H1 (cell line): Measurements from ENCODE around the gene ZNF273. TPM values are rescaled to one million over a fixed set of nuclear protein-coding genes. Genes with fewer than 3 reads are reported as not detected.

ENCODE experiments used
- CTCF ChIA-PET: fragments of 300-600 bp; sonication (Branson Sonifier 250); formaldehyde crosslinking; loops from one replicate; lab custom pipeline; 2021; ENCODE audit not compliant: partially characterized antibody; lab: Charles Lee
- POLR2A ChIA-PET: fragments of 300-600 bp; sonication (Branson Sonifier 250); formaldehyde crosslinking; loops from one replicate; lab custom pipeline; 2021; ENCODE audit warnings: inconsistent platforms; ENCODE audit not compliant: partially characterized antibody; lab: Charles Lee
- DNase-seq, 2 experiments: peaks; one replicate each; pipeline versions ENCODE4 v3.0.0 to v3.0.0-alpha.2; 2010 to 2022; ENCODE audit warnings: low spot score in 2 of 2, low read depth in 1 of 2, mixed read lengths in 1 of 2
- FAIRE-seq: peaks from 2 replicates; lab custom pipeline; 2011; peaks lifted over from hg19 to GRCh38; lab: Jason Lieb, UNC
- H2AFZ ChIP-seq: 2 replicates; pipeline ENCODE4 v1.8.1; 2012; ENCODE audit warnings: low read length, inconsistent platforms
- H2AK5ac ChIP-seq: 2 replicates; pipeline ENCODE4 v1.6.1; 2013; ENCODE audit warnings: low read depth, low read length
- H2BK120ac ChIP-seq: replicated peaks from 2 replicates; pipeline ENCODE3; 2013; ENCODE audit warnings: low read depth, low read length, inconsistent platforms
- H2BK12ac ChIP-seq: 2 replicates; pipeline ENCODE4 v1.6.1; 2013; ENCODE audit warnings: low read depth, low read length
- H2BK15ac ChIP-seq: 2 replicates; pipeline ENCODE4 v1.6.1; 2013; ENCODE audit warnings: low read length
- H2BK20ac ChIP-seq: 2 replicates; pipeline ENCODE4 v1.6.1; 2013; ENCODE audit warnings: low read length
- H2BK5ac ChIP-seq: 2 replicates; pipeline ENCODE4 v1.6.1; 2013; ENCODE audit warnings: low read depth, low read length
- H3K14ac ChIP-seq: 2 replicates; pipeline ENCODE4 v1.6.1; 2013; ENCODE audit warnings: inconsistent platforms; ENCODE audit not compliant: insufficient read length
- H3K18ac ChIP-seq: 2 replicates; pipeline ENCODE4 v1.6.1; 2013; ENCODE audit warnings: low read length; ENCODE audit errors: extremely low read depth
- H3K23ac ChIP-seq: 2 replicates; pipeline ENCODE4 v1.6.1; 2013; ENCODE audit warnings: inconsistent platforms; ENCODE audit not compliant: insufficient read length
- H3K23me2 ChIP-seq: 2 replicates; pipeline ENCODE4 v1.6.1; 2013; ENCODE audit warnings: low read depth, low read length
- H3K27ac ChIP-seq: 2 replicates; pipeline ENCODE4 v1.6.1; 2011; ENCODE audit warnings: low read depth, low read length, inconsistent platforms
- H3K27me3 ChIP-seq, 4 experiments: replicated peaks in 1 of 4; 1 replicate in 1 of 4; 2 replicates in 3 of 4; pipeline versions ENCODE4 v1.6.1 to v1.8.1; 2011 to 2013; ENCODE audit warnings: low read length in 3 of 4, mild to moderate bottlenecking in 3 of 4, inconsistent platforms in 2 of 4, mixed read lengths in 2 of 4, moderate library complexity in 1 of 4; ENCODE audit not compliant: control insufficient read depth in 3 of 4, insufficient read depth in 3 of 4; ENCODE audit errors: extremely low read depth in 1 of 4
- H3K36me3 ChIP-seq, 4 experiments: 2 replicates each; pipeline versions ENCODE4 v1.6.1 to v1.8.1; 2011 to 2013; ENCODE audit warnings: mild to moderate bottlenecking in 4 of 4, low read length in 3 of 4, moderate library complexity in 2 of 4, control low read depth in 1 of 4, inconsistent platforms in 1 of 4; ENCODE audit not compliant: insufficient read depth in 4 of 4, control insufficient read depth in 2 of 4
- H3K4ac ChIP-seq: replicated peaks from 2 replicates; pipeline ENCODE3; 2013; ENCODE audit warnings: low read length, low read depth, mixed read lengths, inconsistent platforms; ENCODE audit not compliant: insufficient read length
- H3K4me1 ChIP-seq, 4 experiments: replicated peaks in 1 of 4; 1 replicate in 1 of 4; 2 replicates in 3 of 4; pipeline versions ENCODE4 v1.6.1 to v1.8.1; 2011 to 2013; ENCODE audit warnings: low read length in 3 of 4, inconsistent platforms in 2 of 4, mixed read lengths in 1 of 4; ENCODE audit not compliant: insufficient read depth in 4 of 4, control insufficient read depth in 3 of 4
- H3K4me2 ChIP-seq, 2 experiments: 2 replicates each; pipeline versions ENCODE4 v1.6.1 to v1.8.1; 2011 to 2013; ENCODE audit warnings: low read depth in 2 of 2, low read length in 2 of 2, control low read depth in 1 of 2, inconsistent platforms in 1 of 2, mild to moderate bottlenecking in 1 of 2; ENCODE audit not compliant: insufficient read depth in 1 of 2
- H3K4me3 ChIP-seq, 4 experiments: fragments of 200-600, 300-600 bp in 1 of 4; sonication (generic), shearing (Covaris generic), sonication (Bioruptor Twin) in 1 of 4; 2 replicates each; pipeline versions ENCODE4 v1.5.1 to v1.8.1; 2011 to 2016; ENCODE audit warnings: low read length in 4 of 4, low read depth in 3 of 4, control low read depth in 2 of 4, inconsistent platforms in 2 of 4, mild to moderate bottlenecking in 2 of 4, mixed read lengths in 1 of 4, moderate library complexity in 1 of 4; ENCODE audit not compliant: insufficient read depth in 2 of 4; ENCODE audit errors: extremely low read depth in 1 of 4
- H3K56ac ChIP-seq: replicated peaks from 2 replicates; pipeline ENCODE3; 2013; ENCODE audit warnings: low read depth, mild to moderate bottlenecking, mixed read lengths, low read length, inconsistent platforms; ENCODE audit not compliant: insufficient read length
- H3K79me1 ChIP-seq: 2 replicates; pipeline ENCODE4 v1.6.1; 2013; ENCODE audit warnings: low read depth, low read length, control low read depth
- H3K79me2 ChIP-seq, 2 experiments: 2 replicates each; pipeline versions ENCODE4 v1.6.1 to v1.8.1; 2012 to 2013; ENCODE audit warnings: low read length in 2 of 2, mild to moderate bottlenecking in 2 of 2, inconsistent platforms in 1 of 2; ENCODE audit not compliant: insufficient read depth in 2 of 2, control insufficient read depth in 1 of 2
- H3K9ac ChIP-seq, 4 experiments: replicated peaks in 1 of 4; 1 replicate in 1 of 4; 2 replicates in 3 of 4; pipeline versions ENCODE4 v1.6.1 to v1.8.1; 2011 to 2013; ENCODE audit warnings: low read depth in 3 of 4, low read length in 3 of 4, control low read depth in 2 of 4, mild to moderate bottlenecking in 2 of 4, moderate library complexity in 2 of 4, inconsistent platforms in 1 of 4; ENCODE audit errors: extremely low read depth in 1 of 4
- H3K9me3 ChIP-seq, 2 experiments: 2 replicates each; pipeline versions ENCODE4 v1.6.1 to v1.8.1; 2012 to 2013; ENCODE audit warnings: mild to moderate bottlenecking in 2 of 2, moderate library complexity in 2 of 2, control low read depth in 1 of 2, inconsistent platforms in 1 of 2, low read depth in 1 of 2, low read length in 1 of 2, mixed read lengths in 1 of 2; ENCODE audit not compliant: insufficient read depth in 2 of 2
- H4K20me1 ChIP-seq, 2 experiments: replicated peaks in 1 of 2; 2 replicates each; pipeline versions ENCODE3 to v1.8.1; 2011 to 2013; ENCODE audit warnings: inconsistent platforms in 2 of 2, low read length in 2 of 2, mild to moderate bottlenecking in 1 of 2; ENCODE audit not compliant: insufficient read depth in 2 of 2, control insufficient read depth in 1 of 2
- H4K5ac ChIP-seq: 2 replicates; pipeline ENCODE4 v1.6.1; 2013; ENCODE audit warnings: low read length, low read depth, mixed read lengths, inconsistent platforms; ENCODE audit not compliant: insufficient read length
- H4K8ac ChIP-seq: 2 replicates; pipeline ENCODE4 v1.8.0; 2013; ENCODE audit warnings: mild to moderate bottlenecking, moderate library complexity, low read length, inconsistent platforms; ENCODE audit not compliant: insufficient read depth; ENCODE audit errors: extremely low read depth
- H4K91ac ChIP-seq: replicated peaks from 2 replicates; pipeline ENCODE3; 2013; ENCODE audit warnings: low read length, mixed read lengths, inconsistent platforms; ENCODE audit not compliant: insufficient read length
- EP300 ChIP-seq, 2 experiments: IDR thresholded peaks; 1 replicate in 1 of 2; 2 replicates in 1 of 2; pipeline ENCODE4 v1.6.1; 2011 to 2012; ENCODE audit warnings: low read depth in 2 of 2, low read length in 2 of 2, mild to moderate bottlenecking in 2 of 2, borderline replicate concordance in 1 of 2, inconsistent platforms in 1 of 2, moderate library complexity in 1 of 2
- ZNF274 ChIP-seq: IDR thresholded peaks from 2 replicates; pipeline ENCODE4 v1.7.0; 2012; ENCODE audit warnings: low read length, borderline replicate concordance; ENCODE audit errors: extremely low read depth
- WGBS, 2 experiments: shearing (Covaris generic) in 1 of 2; methylation state at CpG; one replicate each; pipeline versions ENCODE4 v1.1.6 to v1.1.7; 2013 to 2015; ENCODE audit warnings: low lambda C conversion rate in 2 of 2, mixed read lengths in 2 of 2, inconsistent platforms in 1 of 2, low coverage in 1 of 2, missing lambda C conversion rate in 1 of 2; ENCODE audit not compliant: insufficient replicate concordance in 2 of 2, insufficient coverage in 1 of 2, insufficient read length in 1 of 2; ENCODE audit errors: extremely low coverage in 1 of 2, missing lambda C conversion rate in 1 of 2; 5-methylcytosine and 5-hydroxymethylcytosine counted together
- polyA plus RNA-seq, 7 experiments: library from polyadenylated mRNA; depleted of rRNA in 3 of 7; stranded (reverse) in 5 of 7; unstranded in 2 of 7; fragments of >200 nt in 5 of 7; fragments of 200-250 nt in 2 of 7; gene quantifications; 1 replicate in 5 of 7; 2 replicates in 1 of 7; 4 replicates in 1 of 7; pipeline versions ENCODE4 v1.2.1 to v1.2.3, GENCODE V29; 2011 to 2013; ENCODE audit warnings: missing spikeins in 2 of 7, mixed read lengths in 2 of 7
- total RNA-seq: library from RNA; stranded (reverse); fragmentation: NEBNext Ultra II Directional; extraction: Animal tissue kit (Norgen Biotek cat#: 25700); gene quantifications from 2 replicates; pipeline ENCODE4 v1.2.1, GENCODE V29; 2021

The ZNF273 gene
- total and polyA plus RNA-seq, 2 of the 8 experiments (the other 6 are each of a cell fraction or from before 2014, with no cell fraction given): 6.2 to 23.2 TPM

DNA sequence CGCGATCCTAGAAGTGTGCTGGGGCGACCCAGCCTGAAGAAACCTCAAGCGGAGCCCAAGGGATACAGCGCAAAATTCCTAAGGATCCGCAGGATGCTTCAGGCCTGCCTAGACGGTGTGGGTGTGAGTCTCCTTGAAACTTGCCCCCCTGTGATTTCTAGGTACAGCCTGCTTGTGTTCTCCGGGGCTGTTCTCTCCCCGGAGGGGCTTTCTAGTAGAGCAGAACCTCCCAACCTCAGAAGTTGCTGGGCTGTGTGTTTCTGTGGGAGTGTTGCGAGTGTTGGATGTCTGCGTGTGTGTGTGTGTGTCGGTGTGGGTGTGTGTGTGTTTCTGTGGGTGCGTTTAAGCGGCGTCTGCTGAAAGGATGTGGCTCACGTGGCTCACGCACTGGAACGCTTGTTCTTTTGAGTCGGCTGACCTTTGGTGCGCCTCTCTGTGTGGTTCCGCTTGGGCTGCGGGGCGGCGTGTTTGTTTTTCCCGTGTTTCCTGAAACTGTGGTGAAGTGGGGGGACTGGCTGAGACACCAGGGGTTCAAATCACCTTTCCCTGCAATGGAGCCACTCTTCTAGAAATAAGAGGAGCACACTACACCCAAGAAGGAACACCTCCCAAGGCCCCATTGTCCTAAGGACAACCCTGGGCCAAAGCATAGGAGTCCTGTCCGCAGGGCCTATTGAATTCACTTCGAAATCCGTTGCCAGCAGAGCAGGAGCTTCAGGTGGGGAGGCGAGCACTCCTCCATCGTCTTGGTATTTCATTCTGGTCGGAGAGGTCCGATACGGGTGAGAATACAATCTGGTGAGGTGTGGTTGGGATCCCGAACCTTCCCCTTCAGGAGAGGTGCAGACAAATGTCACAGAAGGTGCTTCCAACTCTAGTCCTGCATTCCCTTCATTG is 25.1 kb upstream of the ZNF273 start:
- Histone ChIP-seq H3K9me3 (peaks cover 0 to 30% of the 10 kb centered on the region in 2 experiments; a peak in 1 of 4 replicates), H3K18ac (no peak overlapping the region), H3K27me3 (peaks cover 0 to 7% (median 6%) of the 10 kb centered on the region in 4 experiments; a peak in 5 of 7 replicates), H3K79me1 (no peaks in the 10 kb centered on the region), H3K4me3 (peak overlapping the region in 3 of 4 experiments; percentile 25 to 48 (median 32); a peak in 6 of 8 replicates), H3K23me2 (peaks cover 3% of the 10 kb centered on the region; the same call in 1 of the 2 replicates), H3K36me3 (no peaks in the 10 kb centered on the region), H2BK5ac (no peak overlapping the region), H4K91ac (no peak overlapping the region), H2AFZ (peak overlapping the region; percentile 85; the same call in 1 of the 2 replicates), H4K20me1 (no peaks in the 10 kb centered on the region), H2AK5ac (no peak overlapping the region), H3K79me2 (no peaks in the 10 kb centered on the region), H4K5ac (no peak overlapping the region), H2BK120ac (no peak overlapping the region), H3K4ac (no peak overlapping the region), H2BK15ac (no peak overlapping the region), H3K27ac (no peak overlapping the region), H3K56ac (no peak overlapping the region), H2BK20ac (no peak overlapping the region), H3K4me1 (no peaks in the 10 kb centered on the region; a peak in 2 of 7 replicates), H3K4me2 (peak overlapping the region; percentile 64 to 65), H3K14ac (no peak overlapping the region), H3K9ac (no peak overlapping the region), H2BK12ac (no peak overlapping the region), H4K8ac (no peak overlapping the region), H3K23ac (no peak overlapping the region)
- 84% methylated on average over 34 of the region's 34 CpGs; no CpG with 5 or more reads in 1 of the 2 experiments for WGBS, 2 experiments
- CTCF ChIA-PET: no interaction called here
- POLR2A ChIA-PET: interaction anchor here (0.7 kb wide), 1 partner anchor 10 kb away, joined by 4 read pairs; no protein-coding TSS in a partner anchor
- TF ChIP-seq EP300 (IDR thresholded peaks at IDR 0.05; ENCODE audit: borderline replicate concordance in 1 of 2, low read depth in 2 of 2, low read length in 2 of 2): no peak
- no peak for TF ChIP-seq ZNF274
- FAIRE-seq: no peak
- no peak for DNase-seq
